ENCODE results near the gene MMEL1.

The MMEL1 gene

GRCh38 chr1:2561446-2561845, 71.4 kb downstream of the MMEL1 start:
- TF ChIP-seq, protein P1, sequence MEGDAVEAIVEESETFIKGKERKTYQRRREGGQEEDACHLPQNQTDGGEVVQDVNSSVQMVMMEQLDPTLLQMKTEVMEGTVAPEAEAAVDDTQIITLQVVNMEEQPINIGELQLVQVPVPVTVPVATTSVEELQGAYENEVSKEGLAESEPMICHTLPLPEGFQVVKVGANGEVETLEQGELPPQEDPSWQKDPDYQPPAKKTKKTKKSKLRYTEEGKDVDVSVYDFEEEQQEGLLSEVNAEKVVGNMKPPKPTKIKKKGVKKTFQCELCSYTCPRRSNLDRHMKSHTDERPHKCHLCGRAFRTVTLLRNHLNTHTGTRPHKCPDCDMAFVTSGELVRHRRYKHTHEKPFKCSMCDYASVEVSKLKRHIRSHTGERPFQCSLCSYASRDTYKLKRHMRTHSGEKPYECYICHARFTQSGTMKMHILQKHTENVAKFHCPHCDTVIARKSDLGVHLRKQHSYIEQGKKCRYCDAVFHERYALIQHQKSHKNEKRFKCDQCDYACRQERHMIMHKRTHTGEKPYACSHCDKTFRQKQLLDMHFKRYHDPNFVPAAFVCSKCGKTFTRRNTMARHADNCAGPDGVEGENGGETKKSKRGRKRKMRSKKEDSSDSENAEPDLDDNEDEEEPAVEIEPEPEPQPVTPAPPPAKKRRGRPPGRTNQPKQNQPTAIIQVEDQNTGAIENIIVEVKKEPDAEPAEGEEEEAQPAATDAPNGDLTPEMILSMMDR (IDR thresholded peaks at IDR 0.05) = no peak
- TF ChIP-seq ZFX (IDR thresholded peaks at IDR 0.05; ENCODE audit: borderline replicate concordance) = no peak
- H3K27ac ChIP-seq = no peak overlapping the region

GRCh38 chr1:2560299-2561073, 72.3 kb downstream of the MMEL1 start:
- no peak for TF ChIP-seq ZFX (IDR thresholded peaks at IDR 0.05; ENCODE audit: borderline replicate concordance)
- TF ChIP-seq, protein P1 (IDR thresholded peaks at IDR 0.05) = no peak

GRCh38 chr1:2559509-2560298, 73.1 kb downstream of the MMEL1 start:
- no peak overlapping the region for H3K27ac ChIP-seq

More at GRCh38 chr1:2560299-2561073, 72.3 kb downstream of the MMEL1 start:
- no peak overlapping the region for H3K27ac ChIP-seq

GRCh38 chr1:2558861-2559260, 74.0 kb downstream of the MMEL1 start:
- no peak overlapping the region for H3K27ac ChIP-seq
- TF ChIP-seq ZFX (IDR thresholded peaks at IDR 0.05; ENCODE audit: borderline replicate concordance) = no peak
- TF ChIP-seq, protein P1 (IDR thresholded peaks at IDR 0.05) = no peak

More at GRCh38 chr1:2559509-2560298, 73.1 kb downstream of the MMEL1 start:
- TF ChIP-seq, protein P1 (IDR thresholded peaks at IDR 0.05) = no peak
- TF ChIP-seq ZFX (IDR thresholded peaks at IDR 0.05; ENCODE audit: borderline replicate concordance) = no peak

- TF ChIP-seq, protein P1 (IDR thresholded peaks at IDR 0.05) = no peak
- no peak for TF ChIP-seq ZFX (IDR thresholded peaks at IDR 0.05; ENCODE audit: borderline replicate concordance)
- H3K27ac ChIP-seq = no peak overlapping the region
Measured at GRCh38 chr1:2558420-2558819, 74.4 kb downstream of the MMEL1 start.

- H3K27ac ChIP-seq = no peak overlapping the region
- no peak for TF ChIP-seq ZFX (IDR thresholded peaks at IDR 0.05; ENCODE audit: borderline replicate concordance)
- TF ChIP-seq, protein P1 (IDR thresholded peaks at IDR 0.05) = no peak
Measured at GRCh38 chr1:2557482-2558400, 75.1 kb downstream of the MMEL1 start.
